ENCODE data around the gene NVL. TPM values are rescaled to one million over a fixed set of nuclear protein-coding genes. Genes with fewer than 3 reads are reported as not detected.
A peak's percentile ranks its signal among the peaks of the same experiment; 100 is the strongest.

Gene NVL
- total and polyA plus RNA-seq, 10 of the 15 experiments (the other 5 are each of a cell fraction or from before 2014, with no cell fraction given), result 20.3 to 49.6 (median 35.2) TPM

- no peak for TF ChIP-seq NR2C2 (IDR thresholded peaks at IDR 0.05; ENCODE audit: borderline replicate concordance, control insufficient read depth, insufficient read length, low read depth)
- TF ChIP-seq JUNB (IDR thresholded peaks at IDR 0.05), result peak; percentile 44
- TF ChIP-seq HDGF (IDR thresholded peaks at IDR 0.05), result peak; percentile 71; the same call in 1 of the 2 replicates
- TF ChIP-seq MTA2 (IDR thresholded peaks at IDR 0.05; ENCODE audit: low read depth), result peak; percentile 47; the same call in 1 of the 2 replicates
- TF ChIP-seq BHLHE40 (IDR thresholded peaks at IDR 0.05; ENCODE audit: borderline replicate concordance in 1 of 2, low read depth in 2 of 2, low read length in 1 of 2), result peak in 1 of 2 experiments; percentile 19; a peak in 1 of 4 replicates
- TF ChIP-seq PKNOX1 (IDR thresholded peaks at IDR 0.05), result peak; percentile 86
- peak; percentile 64 for TF ChIP-seq MEF2A (IDR thresholded peaks at IDR 0.05; ENCODE audit: insufficient read depth, low read depth, low read length)
- peak; percentile 57 for TF ChIP-seq IKZF1 (conservative IDR thresholded peaks at IDR 0.05)
- TF ChIP-seq MTA3 (IDR thresholded peaks at IDR 0.05; ENCODE audit: borderline replicate concordance, low read length), result no peak
- TF ChIP-seq MEF2B (IDR thresholded peaks at IDR 0.05; ENCODE audit: partially characterized antibody, poor library complexity, severe bottlenecking), result peak; percentile 73
- no peak for TF ChIP-seq POLR2A (IDR thresholded peaks at IDR 0.05; ENCODE audit: low read depth, low read length)
- peak; percentile 19 for TF ChIP-seq PBX3 (IDR thresholded peaks at IDR 0.05; ENCODE audit: insufficient replicate concordance, low read depth, low read length)
- TF ChIP-seq ZNF24 (IDR thresholded peaks at IDR 0.05), result no peak
- no peak for TF ChIP-seq CHD1 (IDR thresholded peaks at IDR 0.05; ENCODE audit: low read depth, low read length)
- peak; percentile 66; the same call in 1 of the 2 replicates for TF ChIP-seq NBN (IDR thresholded peaks at IDR 0.05)
- no peak for TF ChIP-seq ESRRA (IDR thresholded peaks at IDR 0.05; ENCODE audit: low read length)
- no peak for TF ChIP-seq RELA (IDR thresholded peaks at IDR 0.05; ENCODE audit: borderline replicate concordance, partially characterized antibody)
- peak; percentile 80 for TF ChIP-seq ATF7 (IDR thresholded peaks at IDR 0.05; ENCODE audit: low read depth)
- TF ChIP-seq EZH2 (IDR thresholded peaks at IDR 0.05; ENCODE audit: borderline replicate concordance, control insufficient read depth, low read depth, low read length), result no peak
- peak; percentile 24; the same call in 1 of the 2 replicates for TF ChIP-seq CREM (IDR thresholded peaks at IDR 0.05; ENCODE audit: low read depth)
- no peak for TF ChIP-seq NKRF (conservative IDR thresholded peaks at IDR 0.05)
Observed at GRCh38 chr1:224377676-224378006, 47.7 kb upstream of the NVL start (continued).
